Stimulated activated CD4-positive, alpha-beta T cell treated with anti-CD3 and anti-CD28 coated beads, Interleukin-4, amount 100 ng/mL, for 24 hours (primary cell): ENCODE measurements around the gene COL18A1.
"Not testable (repeated sequence)": the region's sequence is repeated elsewhere in the genome, so short reads cannot be mapped to it uniquely, and the experiment has no call there.

Source experiments
- DNase-seq: peaks from one replicate; pipeline ENCODE4 v3.0.0-alpha.2; 2020

The COL18A1 gene

GRCh38 chr21:45429221-45430175 is 24.5 kb downstream of the COL18A1 start:
- no peak for DNase-seq

GRCh38 chr21:45430521-45431501 is 25.8 kb downstream of the COL18A1 start:
- no peak for DNase-seq

GRCh38 chr21:45431781-45432572 is 27.0 kb downstream of the COL18A1 start:
- DNase-seq = no peak

- DNase-seq = no peak
Measured at GRCh38 chr21:45432575-45433255, 27.8 kb downstream of the COL18A1 start.

GRCh38 chr21:45433301-45433700 is 28.3 kb downstream of the COL18A1 start:
- no peak for DNase-seq

GRCh38 chr21:45433911-45434644 is 29.1 kb downstream of the COL18A1 start:
- no peak for DNase-seq

GRCh38 chr21:45434645-45435217 is 29.8 kb downstream of the COL18A1 start:
- DNase-seq = no peak

- no peak for DNase-seq
Measured at GRCh38 chr21:45435405-45435981, 30.5 kb downstream of the COL18A1 start.

- DNase-seq = no peak
Measured at GRCh38 chr21:45436351-45437065, 31.5 kb downstream of the COL18A1 start.

GRCh38 chr21:45437844-45438243 is 32.9 kb downstream of the COL18A1 start:
- not testable (repeated sequence) for DNase-seq

GRCh38 chr21:45438391-45439145 is 33.6 kb downstream of the COL18A1 start:
- DNase-seq = no peak

- peak; percentile 87 for DNase-seq
Measured at GRCh38 chr21:45439161-45439872, 34.4 kb downstream of the COL18A1 start.

GRCh38 chr21:45439901-45440461 is 35.0 kb downstream of the COL18A1 start:
- DNase-seq = no peak

- DNase-seq = no peak
Measured at GRCh38 chr21:45440736-45441350, 35.9 kb downstream of the COL18A1 start.

GRCh38 chr21:45441431-45442255 is 36.7 kb downstream of the COL18A1 start:
- DNase-seq = no peak

- no peak for DNase-seq
Measured at GRCh38 chr21:45442276-45442675, 37.3 kb downstream of the COL18A1 start.
